ENCODE data around the gene HMG20B.

The HMG20B gene

GRCh38 chr19:3548606-3549005, 24.1 kb upstream of the HMG20B start:
- DNase-seq (ENCODE audit: low read depth) = no peak
- no peak for TF ChIP-seq CTCF (conservative IDR thresholded peaks at IDR 0.05; ENCODE audit: control insufficient read depth, insufficient read depth, low read depth, low read length)
- H3K4me3 ChIP-seq (ENCODE audit: control insufficient read depth, low read depth, low read length) = no peak overlapping the region

- TF ChIP-seq CTCF (conservative IDR thresholded peaks at IDR 0.05; ENCODE audit: control insufficient read depth, insufficient read depth, low read depth, low read length) = no peak
- DNase-seq (ENCODE audit: low read depth) = no peak
These were observed 22.9 kb upstream of the HMG20B start for GRCh38 chr19:3549816-3550215.

GRCh38 chr19:3550947-3551791, 21.6 kb upstream of the HMG20B start:
- no peak for TF ChIP-seq CTCF (conservative IDR thresholded peaks at IDR 0.05; ENCODE audit: control insufficient read depth, insufficient read depth, low read depth, low read length)
- DNase-seq (ENCODE audit: low read depth) = no peak
- H3K4me3 ChIP-seq (ENCODE audit: control insufficient read depth, low read depth, low read length) = no peak overlapping the region

More at GRCh38 chr19:3549816-3550215, 22.9 kb upstream of the HMG20B start:
- no peak overlapping the region for H3K4me3 ChIP-seq (ENCODE audit: control insufficient read depth, low read depth, low read length)

GRCh38 chr19:3551792-3552095, 21.0 kb upstream of the HMG20B start:
- H3K4me3 ChIP-seq (ENCODE audit: control insufficient read depth, low read depth, low read length) = no peak overlapping the region
- no peak for TF ChIP-seq CTCF (conservative IDR thresholded peaks at IDR 0.05; ENCODE audit: control insufficient read depth, insufficient read depth, low read depth, low read length)
- no peak for DNase-seq (ENCODE audit: low read depth)

DNA sequence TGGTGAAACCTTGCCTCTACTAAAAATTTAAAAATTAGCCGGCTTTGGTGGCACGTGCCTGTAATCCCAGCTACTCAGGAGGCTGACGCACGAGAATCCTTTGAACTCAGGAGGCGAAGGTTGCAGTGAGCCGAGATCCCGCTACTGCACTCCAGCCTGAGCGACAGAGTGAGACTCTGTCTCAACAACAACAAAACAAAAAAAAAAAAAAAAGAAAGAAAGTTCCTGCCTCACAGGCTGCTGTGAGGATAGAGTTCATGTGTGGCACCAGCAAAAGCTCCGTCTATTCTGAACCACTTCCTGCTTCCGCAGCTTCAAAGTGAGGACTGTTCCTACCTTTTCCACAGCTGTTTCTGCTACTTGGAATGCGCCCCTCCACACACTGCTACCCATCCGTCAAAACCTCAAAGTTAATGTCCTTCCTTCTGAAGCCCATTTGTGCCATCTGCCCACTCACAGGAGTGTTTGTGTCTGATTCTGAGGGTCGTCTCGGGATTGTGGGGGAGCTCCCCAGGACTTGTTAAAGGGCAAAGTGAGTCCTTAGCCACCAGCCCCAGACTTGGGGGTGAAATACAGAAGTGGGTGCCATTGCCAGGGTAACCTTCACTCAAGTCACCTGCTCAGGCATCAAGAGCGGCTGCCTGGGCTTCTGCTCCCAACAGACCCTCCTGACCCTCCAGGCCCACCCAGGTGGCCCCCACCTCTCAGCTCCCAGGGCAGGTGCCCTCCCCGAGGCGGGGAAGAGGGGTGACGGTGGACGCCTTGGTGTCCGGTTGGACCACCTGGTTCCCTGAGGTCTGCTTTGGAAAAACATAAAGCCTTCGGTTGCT, 18.3 kb upstream of the HMG20B start:
- no peak for DNase-seq (ENCODE audit: low read depth)
- no peak overlapping the region for H3K4me3 ChIP-seq (ENCODE audit: control insufficient read depth, low read depth, low read length)
- TF ChIP-seq CTCF (conservative IDR thresholded peaks at IDR 0.05; ENCODE audit: control insufficient read depth, insufficient read depth, low read depth, low read length) = no peak

DNA sequence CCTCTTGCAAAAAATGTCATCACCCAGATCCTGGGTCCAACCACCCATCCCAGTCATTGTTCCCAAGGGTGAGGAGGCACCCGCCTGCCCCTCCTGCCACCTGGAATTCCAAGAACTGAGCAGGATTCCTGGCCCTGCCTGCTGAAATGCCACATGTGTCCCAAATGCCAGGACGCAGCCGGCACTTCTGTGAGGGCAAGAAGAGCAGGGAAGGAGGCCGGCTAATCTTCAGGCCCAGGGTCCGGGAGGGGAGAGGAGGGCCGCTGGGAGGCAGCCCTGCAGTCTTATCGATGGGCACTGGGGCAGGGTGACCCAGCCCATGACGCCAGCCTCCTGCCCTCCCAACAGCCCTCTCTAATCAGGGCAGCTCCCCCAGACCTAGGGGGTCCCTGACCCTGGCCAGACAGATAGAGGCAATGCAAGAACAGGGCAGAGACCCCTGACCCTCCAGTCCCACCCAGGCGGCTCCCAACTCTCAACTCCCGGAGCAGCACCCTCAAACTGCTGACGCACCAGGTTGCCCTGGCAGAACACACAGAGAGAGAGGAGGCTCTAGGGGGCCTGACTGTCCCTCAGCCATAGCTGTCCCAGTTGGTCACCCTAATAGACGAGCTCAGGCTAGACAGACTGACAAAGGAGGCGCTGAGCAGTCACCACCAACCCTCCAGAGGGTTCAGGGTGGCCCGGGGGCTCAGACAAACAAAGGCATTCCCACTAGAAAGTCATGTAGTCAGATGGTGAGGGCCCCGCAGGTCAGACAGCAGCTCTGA, 16.9 kb upstream of the HMG20B start:
- DNase-seq (ENCODE audit: low read depth) = no peak
- TF ChIP-seq CTCF (conservative IDR thresholded peaks at IDR 0.05; ENCODE audit: control insufficient read depth, insufficient read depth, low read depth, low read length) = no peak
- peak overlapping the region; percentile 72 for H3K4me3 ChIP-seq (ENCODE audit: control insufficient read depth, low read depth, low read length)

Data from fibroblast of mammary gland (primary cell).